ENCODE data around the gene TINAG.
"Not testable (repeated sequence)": the region's sequence is repeated elsewhere in the genome, so short reads cannot be mapped to it uniquely, and the experiment has no call there.

The TINAG gene

GRCh38 chr6:54308986-54309315 is 710 bp downstream of the TINAG start:
- no peak for DNase-seq (ENCODE audit: low read depth in 2 of 2)

DNA sequence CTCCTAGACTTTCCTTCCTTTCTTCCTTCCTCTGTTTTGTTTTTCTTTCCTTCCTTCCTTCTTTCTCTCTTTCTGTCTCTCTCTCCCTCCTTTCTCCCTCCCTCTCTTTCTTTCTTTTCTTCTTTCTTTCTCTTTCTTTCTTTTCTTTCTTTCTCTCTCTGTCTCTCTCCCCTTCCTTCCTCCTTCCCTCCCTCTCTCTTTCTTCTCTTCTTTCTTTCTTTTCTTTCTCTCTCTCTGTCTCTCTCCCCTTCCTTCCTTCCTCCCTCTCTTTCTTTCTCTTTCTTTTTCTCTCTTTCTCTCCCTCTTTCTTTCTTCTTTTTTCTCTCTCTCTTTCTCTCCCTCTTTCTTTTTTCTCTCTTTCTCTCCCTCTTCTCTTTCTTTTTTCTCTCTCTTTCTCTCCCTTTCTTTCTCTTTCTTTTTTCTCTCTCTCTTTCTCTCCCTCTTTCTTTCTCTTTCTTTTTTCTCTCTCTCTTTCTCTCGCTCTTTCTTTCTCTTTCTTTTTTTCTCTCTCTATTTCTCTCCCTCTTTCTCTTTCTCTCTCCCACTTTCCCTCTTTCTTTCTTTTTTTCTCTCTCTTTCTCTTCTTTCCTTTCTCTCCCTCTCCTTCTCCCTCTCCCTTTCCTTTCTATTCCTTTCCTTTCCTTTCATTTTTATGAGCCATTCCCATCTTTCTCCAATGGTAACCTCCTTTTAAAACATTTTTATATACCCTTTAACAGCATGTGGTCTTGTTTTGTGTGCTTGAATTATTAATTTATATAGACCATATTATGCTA is 2.3 kb downstream of the TINAG start:
- no peak for DNase-seq (ENCODE audit: low read depth in 2 of 2)

DNA sequence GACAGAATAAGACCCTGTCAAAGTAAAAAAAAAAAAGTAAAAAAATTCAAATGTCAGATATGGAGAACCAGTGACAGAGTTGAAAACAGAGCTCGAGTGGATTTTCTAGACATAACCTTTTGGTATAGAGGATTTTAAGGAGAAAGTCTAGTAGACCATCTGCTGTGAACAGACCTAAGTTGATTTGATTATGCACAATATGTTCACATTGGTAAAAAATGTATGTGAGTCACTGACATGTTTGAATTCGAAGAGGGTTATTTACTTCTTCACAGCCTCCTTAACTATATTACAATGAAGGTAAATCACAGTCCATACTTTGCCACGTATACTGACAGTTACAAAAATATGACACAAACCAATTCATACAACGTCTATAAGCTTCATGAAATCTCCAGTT is 7.4 kb downstream of the TINAG start:
- no peak for DNase-seq (ENCODE audit: low read depth in 2 of 2)

- DNase-seq (ENCODE audit: low read depth in 2 of 2): no peak
Observed at GRCh38 chr6:54320871-54321270, 12.6 kb downstream of the TINAG start.

DNA sequence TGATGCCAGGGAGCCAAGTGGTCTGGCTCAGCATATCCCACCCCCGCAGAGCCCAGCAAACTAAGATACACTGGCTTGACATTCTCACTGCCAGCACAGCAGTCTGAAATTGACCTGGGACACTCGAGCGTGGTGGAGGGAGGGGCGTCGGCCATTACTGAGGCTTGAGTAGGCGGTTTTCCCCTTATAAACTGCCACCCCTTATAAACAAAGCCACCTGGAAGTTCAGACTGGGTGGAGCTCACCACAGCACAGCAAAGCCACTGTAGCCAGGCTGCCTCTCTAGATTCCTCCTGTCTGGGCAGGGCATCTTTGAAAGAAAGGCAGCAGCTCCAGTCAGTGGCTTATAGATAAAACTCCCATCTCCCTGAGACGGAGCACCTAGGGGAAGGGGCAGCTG is 19.4 kb downstream of the TINAG start:
- no peak for DNase-seq (ENCODE audit: low read depth in 2 of 2)

DNA sequence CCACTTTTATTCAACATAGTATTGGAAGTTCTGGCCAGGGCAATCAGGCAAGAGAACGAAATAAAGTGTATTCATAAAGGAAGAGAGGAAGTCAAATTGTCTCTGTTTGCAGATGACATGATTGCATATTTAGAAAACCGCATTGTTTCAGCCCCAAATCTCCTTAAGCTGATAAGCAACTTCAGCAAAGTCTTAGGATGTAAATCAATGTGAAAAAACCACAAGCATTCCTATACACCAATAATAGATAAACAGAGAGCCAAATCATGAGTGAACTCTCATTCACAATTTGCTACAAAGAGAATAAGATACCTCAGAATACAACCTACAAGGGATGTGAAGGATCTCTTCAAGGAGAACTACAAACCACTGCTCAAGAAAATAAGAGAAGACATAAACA is 23.3 kb downstream of the TINAG start:
- not testable (repeated sequence) for DNase-seq (ENCODE audit: low read depth in 2 of 2)

DNA sequence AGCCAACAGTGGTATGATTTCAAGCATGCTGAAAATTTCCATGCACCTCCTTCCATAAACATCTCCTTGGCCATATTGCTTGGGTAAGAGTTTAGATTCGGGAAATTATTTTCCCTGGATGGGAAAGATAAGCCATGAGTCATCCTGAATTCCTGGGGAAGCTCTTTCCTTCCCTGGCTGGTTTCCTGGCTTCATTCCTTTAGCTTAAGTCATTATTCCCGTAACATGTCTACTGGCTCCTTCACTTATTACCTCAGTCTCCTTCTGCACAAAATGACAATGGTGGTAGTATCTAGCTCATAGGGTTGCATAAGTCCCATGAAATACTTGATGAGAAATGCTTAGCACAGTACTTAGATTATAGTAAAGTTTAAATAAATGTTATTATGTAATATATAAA is 27.6 kb downstream of the TINAG start:
- DNase-seq (ENCODE audit: low read depth in 2 of 2): peak; percentile 98

- no peak for DNase-seq (ENCODE audit: low read depth in 2 of 2)
Observed at GRCh38 chr6:54353975-54354374, 45.7 kb downstream of the TINAG start.

DNA sequence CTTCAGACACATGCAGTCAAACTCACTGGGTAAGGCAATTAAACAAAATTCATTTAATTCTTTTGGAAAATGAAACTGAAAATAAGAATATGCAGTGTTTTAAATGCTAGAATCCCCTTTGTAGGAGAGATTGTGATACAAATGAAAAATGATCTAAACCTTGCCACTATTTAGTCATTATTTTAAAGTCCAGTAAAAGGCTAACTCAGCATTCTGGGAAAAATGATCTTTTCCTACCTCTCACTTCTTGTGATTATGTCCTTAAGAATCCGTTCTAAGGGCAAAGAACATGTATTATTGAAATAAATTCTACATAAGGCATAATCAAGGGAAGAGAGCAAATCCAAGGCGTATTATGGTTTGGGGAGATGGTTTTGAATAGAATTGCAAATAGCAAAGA is 46.4 kb downstream of the TINAG start:
- DNase-seq (ENCODE audit: low read depth in 2 of 2): no peak

DNA sequence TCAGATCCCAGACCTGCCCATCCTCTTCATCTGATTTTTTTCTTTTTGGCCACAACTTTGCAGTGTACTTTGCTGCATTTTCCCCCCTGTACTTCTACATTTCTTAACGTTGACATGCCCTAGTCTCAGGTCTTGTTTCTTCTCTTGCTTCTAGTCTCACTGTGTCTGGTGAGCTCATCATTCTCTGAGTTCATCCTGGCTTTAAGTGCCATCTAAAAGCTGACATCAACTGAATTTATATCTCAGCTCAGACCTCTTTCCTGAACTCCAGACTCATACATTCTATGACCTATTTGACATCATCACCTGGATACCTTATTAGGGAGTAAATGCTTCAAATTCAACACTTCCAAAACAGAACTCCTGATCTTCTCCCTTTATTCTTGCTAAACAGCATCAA is 48.9 kb downstream of the TINAG start:
- no peak for DNase-seq (ENCODE audit: low read depth in 2 of 2)

DNA sequence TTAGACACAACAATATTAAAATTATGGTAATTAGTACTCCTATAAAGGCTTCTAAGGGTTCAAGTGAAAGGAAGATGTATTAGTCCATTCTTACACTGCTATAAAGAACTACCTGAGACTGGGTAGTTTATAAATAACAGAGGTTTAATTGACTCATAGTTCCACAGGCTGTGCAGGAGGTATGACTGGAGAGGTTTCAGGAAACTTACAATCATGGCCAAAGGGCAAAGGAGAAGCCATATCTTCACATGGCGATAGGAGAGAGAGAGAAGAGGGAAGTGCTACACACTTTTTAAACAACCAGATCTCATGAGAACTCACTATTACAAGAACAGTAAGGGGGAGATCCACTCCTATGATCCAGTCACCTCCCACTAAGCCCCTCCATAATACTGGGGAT is 52.9 kb downstream of the TINAG start:
- DNase-seq (ENCODE audit: low read depth in 2 of 2): no peak

DNA sequence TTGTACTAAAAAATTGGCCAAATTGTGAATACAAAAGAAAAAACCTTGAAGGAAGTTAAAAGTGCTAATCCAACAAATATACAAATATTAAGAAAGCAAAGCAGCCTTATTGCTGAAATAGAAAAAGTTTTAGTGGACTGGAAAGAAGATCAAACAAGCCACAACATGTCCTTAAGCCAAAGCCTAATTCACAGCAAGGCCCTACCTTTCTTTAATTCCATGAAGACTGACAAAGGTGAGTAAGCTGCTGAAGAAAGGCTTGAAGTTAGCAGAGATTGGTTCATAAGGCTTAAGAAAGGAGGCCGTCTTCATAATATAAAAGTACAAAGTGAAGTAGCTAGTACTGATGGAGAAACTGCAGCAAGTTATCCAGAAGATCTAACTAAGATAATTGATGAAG is 53.5 kb downstream of the TINAG start:
- no peak for DNase-seq (ENCODE audit: low read depth in 2 of 2)

- peak; percentile 24 to 27 for DNase-seq (ENCODE audit: low read depth in 2 of 2)
Observed at GRCh38 chr6:54366667-54367327, 58.6 kb downstream of the TINAG start.

GRCh38 chr6:54377776-54378175 is 69.5 kb downstream of the TINAG start:
- DNase-seq (ENCODE audit: low read depth in 2 of 2): no peak

GRCh38 chr6:54386295-54386694 is 78.1 kb downstream of the TINAG start:
- no peak for DNase-seq (ENCODE audit: low read depth in 2 of 2)

DNA sequence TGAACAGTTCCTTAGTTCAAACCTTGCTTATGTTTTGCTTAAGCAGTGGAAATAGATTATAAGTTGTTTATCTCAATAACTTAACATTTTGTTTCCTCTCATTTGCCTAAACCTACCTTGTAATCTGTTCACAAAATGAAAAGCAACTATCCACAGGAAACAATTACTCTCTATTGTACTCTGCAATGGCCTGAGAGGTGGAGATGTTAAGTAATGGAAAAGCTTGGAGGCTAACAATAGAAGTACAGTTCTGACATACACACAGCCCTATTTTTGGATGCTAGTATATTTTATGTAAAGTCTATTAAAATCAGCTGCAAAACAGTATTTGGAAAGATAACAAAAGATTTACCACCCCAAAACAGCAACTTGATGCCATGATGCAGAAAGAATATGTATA is 82.1 kb downstream of the TINAG start:
- DNase-seq (ENCODE audit: low read depth in 2 of 2): no peak

DNA sequence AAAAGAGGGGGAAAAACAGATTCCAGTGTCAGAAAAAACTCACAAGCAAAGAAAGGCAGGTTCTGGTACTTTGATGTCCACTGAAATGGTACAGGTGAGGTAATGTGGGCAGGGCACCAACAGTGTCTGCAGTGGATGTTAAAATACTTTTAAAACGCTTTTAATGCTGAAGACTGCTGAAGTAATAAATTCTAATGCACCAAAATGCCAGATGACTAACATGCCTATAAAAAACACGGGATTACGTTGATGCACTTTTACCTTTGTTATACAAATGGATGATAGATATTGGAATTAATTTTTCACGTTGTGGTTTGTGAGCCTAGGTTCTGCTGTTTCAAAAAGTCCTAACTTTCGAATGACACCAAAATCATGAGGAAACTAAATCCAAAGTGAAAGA is 83.3 kb downstream of the TINAG start:
- DNase-seq (ENCODE audit: low read depth in 2 of 2): no peak

- DNase-seq (ENCODE audit: low read depth in 2 of 2): no peak
Observed at GRCh38 chr6:54403096-54403495, 94.9 kb downstream of the TINAG start.

DNA sequence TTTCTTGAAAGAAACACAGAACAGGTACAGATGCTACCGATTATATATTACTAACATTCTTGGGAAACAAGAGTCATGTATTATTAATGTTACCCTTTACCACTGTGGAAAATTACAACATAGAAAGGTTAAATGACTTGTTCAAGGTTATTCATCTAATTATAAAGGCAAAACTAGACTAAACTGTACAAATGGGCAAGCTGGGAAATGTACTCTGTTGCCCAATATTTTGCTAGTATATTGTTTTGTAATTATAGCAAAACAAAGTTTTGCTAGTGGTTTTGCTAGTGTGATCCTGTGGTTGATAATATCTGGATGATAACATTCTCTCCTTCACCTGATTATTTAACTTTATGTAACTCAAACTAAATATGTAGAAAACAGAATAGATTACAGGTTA is 96.5 kb downstream of the TINAG start:
- no peak for DNase-seq (ENCODE audit: low read depth in 2 of 2)

DNA sequence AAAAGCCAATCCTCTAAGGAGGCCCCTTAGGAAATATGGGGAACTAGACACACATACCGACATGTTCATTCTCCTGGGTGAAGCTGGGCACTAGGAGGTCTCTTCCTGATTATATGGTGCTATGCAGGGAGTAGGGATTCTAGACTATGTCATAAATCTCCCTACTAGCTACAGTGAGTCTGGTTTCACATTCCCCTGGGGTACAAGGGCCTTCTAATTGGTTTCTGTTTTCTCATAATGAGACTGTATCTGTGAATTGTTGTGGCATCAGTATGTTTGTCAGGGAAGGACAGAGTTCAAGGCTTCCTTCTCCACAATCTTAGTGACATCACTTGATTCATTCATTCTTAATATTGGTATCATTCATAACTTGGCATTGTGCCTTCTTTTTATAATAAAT is 103.5 kb downstream of the TINAG start:
- DNase-seq (ENCODE audit: low read depth in 2 of 2): no peak

DNA sequence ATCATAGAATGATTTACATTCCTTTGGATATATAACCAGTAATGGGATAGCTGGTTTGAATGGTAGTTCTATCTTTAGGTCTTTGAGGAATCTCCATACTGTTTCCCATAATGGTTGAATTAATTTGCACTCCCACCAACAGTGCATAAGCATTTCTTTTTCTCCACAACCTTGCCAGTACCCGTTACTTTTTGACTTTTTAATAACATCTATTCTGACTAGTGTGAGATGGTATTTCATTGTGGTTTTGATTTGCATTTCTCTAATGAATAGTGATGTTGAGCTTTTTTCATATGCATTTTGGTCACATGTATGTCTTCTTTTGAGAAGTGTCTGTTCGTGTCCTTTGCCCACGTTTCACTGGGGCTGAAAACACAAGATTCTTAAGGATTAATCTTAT is 107.3 kb downstream of the TINAG start:
- no peak for DNase-seq (ENCODE audit: low read depth in 2 of 2)

- DNase-seq (ENCODE audit: low read depth in 2 of 2): peak; percentile 82 to 83
Observed at GRCh38 chr6:54419885-54420284, 111.6 kb downstream of the TINAG start.

DNA sequence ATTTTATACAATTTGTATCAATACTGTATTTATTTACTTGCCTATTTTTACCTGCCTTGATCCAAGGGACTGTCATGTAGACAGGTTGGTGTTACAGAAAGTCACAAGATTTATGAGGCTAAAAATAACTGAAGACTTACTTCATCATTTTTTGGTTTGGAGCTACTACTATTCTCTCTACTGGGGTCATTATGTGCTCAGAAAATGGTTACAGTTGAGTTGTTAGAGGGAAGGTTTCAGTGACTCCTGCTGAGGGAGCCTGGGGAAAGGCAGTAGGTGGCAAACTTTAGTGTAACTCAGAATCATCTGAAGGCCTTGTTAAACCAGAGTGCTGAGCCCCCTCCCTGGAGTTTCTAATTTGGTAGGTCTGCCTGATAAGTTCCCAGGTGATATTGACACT is 118.8 kb downstream of the TINAG start:
- DNase-seq (ENCODE audit: low read depth in 2 of 2): no peak
